Testis (tissue), 2 donors: Measurements from ENCODE around the gene CYBA.

Experiments used
- POLR2A ChIP-seq: fragments of 450-650 bp; IDR thresholded peaks from one replicate; pipeline ENCODE4 v1.6.1; 2017; ENCODE audit warnings: antibody characterized with exemption, mild to moderate bottlenecking, moderate library complexity
- TF ChIP-seq, protein P1 (sequence below), 3 experiments: fragments of 450-650 bp in 2 of 3; fragments of 200-600 bp in 1 of 3; sonication (generic) in 1 of 3; IDR thresholded peaks; one replicate each; pipeline ENCODE4 v1.5.1; 2016 to 2019; ENCODE audit warnings: antibody characterized with exemption in 3 of 3, mild to moderate bottlenecking in 2 of 3, moderate library complexity in 1 of 3

GRCh38 chr16:88605186-88606147 lies 45.4 kb downstream of the CYBA start:
- TF ChIP-seq, protein P1, sequence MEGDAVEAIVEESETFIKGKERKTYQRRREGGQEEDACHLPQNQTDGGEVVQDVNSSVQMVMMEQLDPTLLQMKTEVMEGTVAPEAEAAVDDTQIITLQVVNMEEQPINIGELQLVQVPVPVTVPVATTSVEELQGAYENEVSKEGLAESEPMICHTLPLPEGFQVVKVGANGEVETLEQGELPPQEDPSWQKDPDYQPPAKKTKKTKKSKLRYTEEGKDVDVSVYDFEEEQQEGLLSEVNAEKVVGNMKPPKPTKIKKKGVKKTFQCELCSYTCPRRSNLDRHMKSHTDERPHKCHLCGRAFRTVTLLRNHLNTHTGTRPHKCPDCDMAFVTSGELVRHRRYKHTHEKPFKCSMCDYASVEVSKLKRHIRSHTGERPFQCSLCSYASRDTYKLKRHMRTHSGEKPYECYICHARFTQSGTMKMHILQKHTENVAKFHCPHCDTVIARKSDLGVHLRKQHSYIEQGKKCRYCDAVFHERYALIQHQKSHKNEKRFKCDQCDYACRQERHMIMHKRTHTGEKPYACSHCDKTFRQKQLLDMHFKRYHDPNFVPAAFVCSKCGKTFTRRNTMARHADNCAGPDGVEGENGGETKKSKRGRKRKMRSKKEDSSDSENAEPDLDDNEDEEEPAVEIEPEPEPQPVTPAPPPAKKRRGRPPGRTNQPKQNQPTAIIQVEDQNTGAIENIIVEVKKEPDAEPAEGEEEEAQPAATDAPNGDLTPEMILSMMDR (IDR thresholded peaks at IDR 0.05), result no peak
- no peak for TF ChIP-seq POLR2A
